HG02798 (cell line): Measurements from ENCODE around the gene NOTCH4.
"Not testable (repeated sequence)": the region's sequence is repeated elsewhere in the genome, so short reads cannot be mapped to it uniquely, and the experiment has no call there.

ENCODE experiments used
- ATAC-seq: cut with Tn5 transposase; IDR thresholded peaks from one replicate; pipeline ENCODE4 v1.9.1; 2021; ENCODE audit warnings: mild to moderate bottlenecking; ENCODE audit not compliant: unreplicated experiment, poor library complexity

The NOTCH4 gene

GRCh38 chr6:32223258-32224235 lies at the start of gene NOTCH4:
Gene NOTCH4 (minus strand): TSS chr6:32224067. CDS start chr6:32223928, 139 bp downstream.
- ATAC-seq = no peak

GRCh38 chr6:32271429-32271828 lies 47.6 kb upstream of the NOTCH4 start:
- ATAC-seq = no peak

- ATAC-seq = not testable (repeated sequence)
Observed at GRCh38 chr6:32268459-32268858, 44.6 kb upstream of the NOTCH4 start.

GRCh38 chr6:32267035-32267434 lies 43.2 kb upstream of the NOTCH4 start:
- no peak for ATAC-seq

GRCh38 chr6:32257262-32257661 lies 33.4 kb upstream of the NOTCH4 start:
- not testable (repeated sequence) for ATAC-seq

GRCh38 chr6:32255199-32256153 lies 31.6 kb upstream of the NOTCH4 start:
- ATAC-seq = peak; percentile 44

GRCh38 chr6:32254761-32255198 lies 30.9 kb upstream of the NOTCH4 start:
- ATAC-seq = no peak

- ATAC-seq = no peak
Observed at GRCh38 chr6:32252331-32253009, 28.6 kb upstream of the NOTCH4 start.

GRCh38 chr6:32249262-32249661 lies 25.4 kb upstream of the NOTCH4 start:
- ATAC-seq = no peak

- no peak for ATAC-seq
Observed at GRCh38 chr6:32247401-32247800, 23.5 kb upstream of the NOTCH4 start.

GRCh38 chr6:32244946-32245398 lies 21.1 kb upstream of the NOTCH4 start:
- ATAC-seq = no peak

- no peak for ATAC-seq
Observed at GRCh38 chr6:32244270-32244669, 20.4 kb upstream of the NOTCH4 start.

- ATAC-seq = not testable (repeated sequence)
Observed at GRCh38 chr6:32242318-32242813, 18.5 kb upstream of the NOTCH4 start.

- no peak for ATAC-seq
Observed at GRCh38 chr6:32240686-32241085, 16.8 kb upstream of the NOTCH4 start.

GRCh38 chr6:32239462-32239861 lies 15.6 kb upstream of the NOTCH4 start:
- ATAC-seq = no peak

GRCh38 chr6:32234934-32235333 lies 11.1 kb upstream of the NOTCH4 start:
- no peak for ATAC-seq

GRCh38 chr6:32226434-32226833 lies 2.6 kb upstream of the NOTCH4 start:
- ATAC-seq = no peak

- peak; percentile 69 for ATAC-seq
Observed at GRCh38 chr6:32224696-32225095, 829 bp upstream of the NOTCH4 start.

- no peak for ATAC-seq
Observed at GRCh38 chr6:32222333-32223230, 1.3 kb downstream of the NOTCH4 start.
